Vagina (tissue), 2 donors: ENCODE measurements around the gene JKAMP. TPM values are rescaled to one million over a fixed set of nuclear protein-coding genes. Genes with fewer than 3 reads are reported as not detected.

Experiments used
- DNase-seq, 2 donors: peaks; one replicate each; pipeline ENCODE4 v3.0.0-alpha.2; 2017; ENCODE audit errors: extremely low spot score in 2 of 2
- H3K27ac ChIP-seq: fragments of 200-600 bp; sonication (generic); one replicate; pipeline ENCODE4 v1.5.1; 2019
- H3K27me3 ChIP-seq: fragments of 200-600 bp; sonication (generic); one replicate; pipeline ENCODE4 v1.5.1; 2019
- H3K36me3 ChIP-seq, 2 donors: fragments of 200-600 bp; sonication (generic); one replicate each; pipeline ENCODE4 v1.5.1; 2017 to 2019
- H3K4me1 ChIP-seq: fragments of 200-600 bp; sonication (generic); one replicate; pipeline ENCODE4 v1.5.1; 2019
- H3K4me3 ChIP-seq, 2 donors: fragments of 200-600 bp; sonication (generic); 1 replicate in 1 of 2; 2 replicates in 1 of 2; pipeline ENCODE4 v1.5.1; 2016 to 2019
- H3K9me3 ChIP-seq: fragments of 200-600 bp; sonication (generic); one replicate; pipeline ENCODE4 v1.5.1; 2019
- POLR2A ChIP-seq, 2 donors: fragments of 450-650 bp; IDR thresholded peaks; one replicate each; pipeline ENCODE4 v1.6.1; 2017; ENCODE audit warnings: antibody characterized with exemption in 2 of 2, mild to moderate bottlenecking in 2 of 2, moderate library complexity in 2 of 2
- POLR2AphosphoS5 ChIP-seq, 2 donors: sonication (generic); formaldehyde crosslinking; IDR thresholded peaks; one replicate each; pipeline ENCODE4 v1.9.0; 2017; ENCODE audit warnings: antibody characterized with exemption in 2 of 2, mild to moderate bottlenecking in 2 of 2, low read depth in 1 of 2; ENCODE audit not compliant: insufficient read depth in 1 of 2
- intact Hi-C: fragments of 100-400 bp; cut with DNase I; formaldehyde crosslinking; loops from one replicate; pipeline ENCODE4 v1.15.1; 2023
- total RNA-seq: library from RNA; depleted of rRNA; stranded (reverse); fragments of >200 nt; gene quantifications from one replicate; pipeline ENCODE4 v1.2.3, GENCODE V29; 2016
- TF ChIP-seq, protein P1 (sequence below), 3 experiments: fragments of 450-650 bp in 2 of 3; fragments of 200-600 bp in 1 of 3; sonication (generic) in 1 of 3; IDR thresholded peaks; one replicate each; pipeline ENCODE4 v1.5.1; 2017 to 2019; ENCODE audit warnings: antibody characterized with exemption in 3 of 3, mild to moderate bottlenecking in 2 of 3, moderate library complexity in 2 of 3

JKAMP gene
- total RNA-seq, 1 donor from 2014 or later = 45.9 TPM

DNA sequence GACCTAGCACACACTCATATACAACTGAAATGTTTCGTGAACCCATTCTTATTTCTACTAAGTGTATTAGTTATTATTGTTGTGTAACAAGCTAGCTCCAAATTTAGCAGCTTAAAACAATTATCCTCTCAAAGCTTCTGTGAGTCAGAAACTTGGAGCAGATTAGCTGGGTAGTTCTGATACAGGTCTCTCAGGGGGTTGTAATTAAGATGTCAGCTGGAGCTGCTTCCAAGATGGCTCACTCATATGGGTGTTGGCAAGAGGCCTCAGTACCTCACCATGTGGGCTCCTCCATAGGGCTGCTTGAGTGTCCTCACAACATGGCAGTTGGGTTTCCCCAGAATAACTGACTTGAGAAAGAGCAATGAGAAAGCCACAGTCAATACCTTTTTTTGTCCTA lies 28.9 kb upstream of the JKAMP start:
- intact Hi-C loops = no loop called here
- H3K27me3 ChIP-seq = no peaks in the 10 kb centered on the region

DNA sequence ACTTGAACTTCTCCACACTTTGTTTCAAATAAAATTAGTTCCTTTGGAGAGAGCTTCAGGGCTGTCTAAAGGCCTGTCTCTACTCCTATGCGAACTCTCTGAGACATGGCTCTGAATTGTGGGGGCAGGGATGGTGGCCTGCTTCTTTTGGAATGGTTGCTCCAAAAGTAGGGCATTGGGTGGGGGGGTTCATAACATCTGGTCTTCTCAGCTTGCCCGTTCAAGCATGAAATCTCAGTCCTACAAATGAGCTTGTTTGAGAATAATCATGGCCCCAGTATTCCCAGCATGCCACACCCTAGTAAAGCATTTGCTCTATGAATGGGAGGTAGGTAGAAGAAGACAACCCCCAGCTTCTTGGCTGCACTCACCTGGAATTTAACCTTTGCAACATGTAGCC lies 25.8 kb upstream of the JKAMP start:
- intact Hi-C loops = no loop called here
- TF ChIP-seq, protein P1, sequence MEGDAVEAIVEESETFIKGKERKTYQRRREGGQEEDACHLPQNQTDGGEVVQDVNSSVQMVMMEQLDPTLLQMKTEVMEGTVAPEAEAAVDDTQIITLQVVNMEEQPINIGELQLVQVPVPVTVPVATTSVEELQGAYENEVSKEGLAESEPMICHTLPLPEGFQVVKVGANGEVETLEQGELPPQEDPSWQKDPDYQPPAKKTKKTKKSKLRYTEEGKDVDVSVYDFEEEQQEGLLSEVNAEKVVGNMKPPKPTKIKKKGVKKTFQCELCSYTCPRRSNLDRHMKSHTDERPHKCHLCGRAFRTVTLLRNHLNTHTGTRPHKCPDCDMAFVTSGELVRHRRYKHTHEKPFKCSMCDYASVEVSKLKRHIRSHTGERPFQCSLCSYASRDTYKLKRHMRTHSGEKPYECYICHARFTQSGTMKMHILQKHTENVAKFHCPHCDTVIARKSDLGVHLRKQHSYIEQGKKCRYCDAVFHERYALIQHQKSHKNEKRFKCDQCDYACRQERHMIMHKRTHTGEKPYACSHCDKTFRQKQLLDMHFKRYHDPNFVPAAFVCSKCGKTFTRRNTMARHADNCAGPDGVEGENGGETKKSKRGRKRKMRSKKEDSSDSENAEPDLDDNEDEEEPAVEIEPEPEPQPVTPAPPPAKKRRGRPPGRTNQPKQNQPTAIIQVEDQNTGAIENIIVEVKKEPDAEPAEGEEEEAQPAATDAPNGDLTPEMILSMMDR (IDR thresholded peaks at IDR 0.05) = no peak
- TF ChIP-seq POLR2AphosphoS5 (IDR thresholded peaks at IDR 0.05; ENCODE audit: insufficient read depth in 1 of 2, low read depth in 1 of 2) (no peak), POLR2A (IDR thresholded peaks at IDR 0.05) (no peak)
- no peak for DNase-seq
- no peaks in the 10 kb centered on the region for H3K27me3 ChIP-seq
- H3K4me1 ChIP-seq = peaks cover 1% of the 10 kb centered on the region
- peaks cover 0 to 5% of the 10 kb centered on the region in 2 donors for H3K36me3 ChIP-seq
- no peak overlapping the region for H3K27ac ChIP-seq
- no peaks in the 10 kb centered on the region for H3K9me3 ChIP-seq
- no peak overlapping the region for H3K4me3 ChIP-seq

More for the DNA sequence above, 28.9 kb upstream of the JKAMP start:
- DNase-seq = no peak
- no peak for TF ChIP-seq POLR2A (IDR thresholded peaks at IDR 0.05)
- TF ChIP-seq, protein P1 (IDR thresholded peaks at IDR 0.05) = no peak
- no peak for TF ChIP-seq POLR2AphosphoS5 (IDR thresholded peaks at IDR 0.05; ENCODE audit: insufficient read depth in 1 of 2, low read depth in 1 of 2)
- H3K36me3 ChIP-seq = peaks cover 0 to 5% of the 10 kb centered on the region in 2 donors
- no peak overlapping the region for H3K27ac ChIP-seq
- no peak overlapping the region for H3K4me3 ChIP-seq
- H3K9me3 ChIP-seq = no peaks in the 10 kb centered on the region
- no peaks in the 10 kb centered on the region for H3K4me1 ChIP-seq

DNA sequence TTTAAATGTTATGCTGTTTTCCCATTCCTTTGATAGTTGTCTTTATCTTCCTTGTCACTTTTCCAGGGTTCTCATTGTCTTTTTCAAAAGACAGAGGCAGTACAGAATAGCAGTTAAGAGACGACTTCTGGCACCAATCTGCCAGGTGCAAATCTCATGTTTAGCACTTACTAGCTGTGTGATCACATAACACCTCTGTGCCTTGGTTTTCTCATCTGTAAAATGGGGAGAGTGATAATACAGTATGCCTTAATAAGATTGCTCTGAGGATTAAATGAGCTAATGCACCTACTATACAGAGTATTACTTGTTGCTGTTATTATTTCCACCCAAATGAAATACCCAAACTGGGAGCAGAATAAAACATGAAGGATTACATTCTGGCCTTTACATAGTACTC lies 23.9 kb upstream of the JKAMP start:
- intact Hi-C loops = no loop called here
- Histone ChIP-seq H3K4me3 (no peak overlapping the region), H3K27me3 (no peaks in the 10 kb centered on the region), H3K9me3 (no peaks in the 10 kb centered on the region), H3K27ac (no peak overlapping the region), H3K36me3 (peaks cover 0 to 4% of the 10 kb centered on the region in 2 donors), H3K4me1 (peaks cover 11% of the 10 kb centered on the region)
- no peak for DNase-seq
- no peak for TF ChIP-seq POLR2A (IDR thresholded peaks at IDR 0.05)
- TF ChIP-seq POLR2AphosphoS5 (IDR thresholded peaks at IDR 0.05; ENCODE audit: insufficient read depth in 1 of 2, low read depth in 1 of 2) = no peak
- TF ChIP-seq, protein P1 (IDR thresholded peaks at IDR 0.05) = no peak

DNA sequence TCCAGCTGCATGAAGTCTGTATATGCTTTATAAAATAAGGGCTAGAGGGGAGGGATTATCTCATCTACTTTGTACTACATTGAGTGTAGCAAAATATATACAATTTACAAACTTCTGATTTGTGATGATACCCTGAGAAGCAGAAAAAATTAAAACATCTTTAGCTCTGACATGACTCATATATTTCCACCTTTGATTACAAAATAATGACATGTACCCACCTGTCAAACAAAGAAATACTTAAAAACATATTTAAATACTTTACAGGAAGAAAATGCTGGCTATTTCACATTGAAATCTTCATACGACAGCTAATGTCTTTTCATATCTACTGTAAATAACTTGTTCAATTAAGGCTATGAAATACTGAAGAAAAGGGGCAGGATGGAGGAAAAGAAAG lies 22.4 kb upstream of the JKAMP start:
- no peaks in the 10 kb centered on the region for H3K27me3 ChIP-seq
- TF ChIP-seq POLR2AphosphoS5 (IDR thresholded peaks at IDR 0.05; ENCODE audit: insufficient read depth in 1 of 2, low read depth in 1 of 2) = no peak
- TF ChIP-seq, protein P1 (IDR thresholded peaks at IDR 0.05) = no peak
- no peak for TF ChIP-seq POLR2A (IDR thresholded peaks at IDR 0.05)
- intact Hi-C loops = no loop called here
- no peaks in the 10 kb centered on the region for H3K36me3 ChIP-seq
- no peaks in the 10 kb centered on the region for H3K9me3 ChIP-seq
- peaks cover 11% of the 10 kb centered on the region for H3K4me1 ChIP-seq
- DNase-seq = no peak
- no peak overlapping the region for H3K4me3 ChIP-seq
- no peak overlapping the region for H3K27ac ChIP-seq

DNA sequence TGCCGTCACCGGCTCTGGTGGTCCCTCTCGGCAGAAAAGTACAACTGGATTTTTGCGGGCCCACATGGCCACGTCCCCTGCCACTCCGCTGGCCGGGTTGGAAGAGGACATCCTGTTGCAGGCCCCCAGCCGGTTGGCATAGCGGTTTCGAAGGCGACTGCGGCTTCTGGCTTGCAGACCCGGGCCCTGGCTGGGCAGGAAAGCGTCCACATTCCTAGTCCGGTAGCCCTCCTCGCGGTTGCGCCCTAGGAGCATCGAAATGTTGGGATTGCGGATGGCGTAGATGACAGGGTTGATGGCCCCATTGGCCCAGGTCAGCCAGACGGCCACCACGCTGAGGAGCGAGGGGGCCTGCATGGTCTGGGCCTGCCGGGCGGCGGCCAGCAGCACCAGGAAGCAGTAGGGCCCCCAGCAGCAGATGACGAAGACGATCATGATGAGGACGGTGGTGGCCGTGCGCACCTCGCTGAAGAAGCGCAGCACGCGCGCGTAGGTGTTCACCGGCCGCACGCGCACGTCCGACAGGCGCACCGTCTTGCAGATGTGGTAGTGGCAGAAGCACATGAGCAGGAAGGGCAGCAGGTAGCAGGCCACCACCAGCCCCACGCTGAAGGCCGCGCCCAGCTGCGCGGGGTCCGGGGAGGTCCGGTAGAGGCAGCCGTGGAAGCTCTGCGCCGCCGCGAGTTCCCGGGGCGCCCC lies 20.4 kb upstream of the JKAMP start:
- no peak for DNase-seq
- H3K27me3 ChIP-seq = no peaks in the 10 kb centered on the region
- intact Hi-C loops = no loop called here
- TF ChIP-seq, protein P1 (IDR thresholded peaks at IDR 0.05) = no peak
- TF ChIP-seq POLR2AphosphoS5 (IDR thresholded peaks at IDR 0.05; ENCODE audit: insufficient read depth in 1 of 2, low read depth in 1 of 2) = no peak
- no peak for TF ChIP-seq POLR2A (IDR thresholded peaks at IDR 0.05)
- H3K4me1 ChIP-seq = peaks cover 11% of the 10 kb centered on the region
- H3K36me3 ChIP-seq = no peaks in the 10 kb centered on the region
- H3K4me3 ChIP-seq = peak overlapping the region; percentile 72 to 92
- H3K9me3 ChIP-seq = no peaks in the 10 kb centered on the region
- H3K27ac ChIP-seq = peak overlapping the region; percentile 85
